Left lung (tissue), 10 donors: ENCODE measurements around the gene MBP. TPM values are rescaled to one million over a fixed set of nuclear protein-coding genes. Genes with fewer than 3 reads are reported as not detected.
"Not testable (repeated sequence)": the region's sequence is repeated elsewhere in the genome, so short reads cannot be mapped to it uniquely, and the experiment has no call there.

Experiments used
- ATAC-seq: fragments of 200-7000 bp; cut with Tn5 transposase; one replicate; pipeline ENCODE4 v1.9.1; 2020; ENCODE audit warnings: moderate library complexity
- DNase-seq, 4 donors: peaks; one replicate each; pipeline ENCODE4 v3.0.0-alpha.2; 2013 to 2020
- H3K27ac ChIP-seq, 2 donors: fragments of 200-600 bp; sonication (generic) in 1 of 2; one replicate each; pipeline versions ENCODE4 v1.5.0 to v1.8.0; 2020 to 2021
- H3K27me3 ChIP-seq, 2 donors: fragments of 200-600 bp; sonication (generic) in 1 of 2; one replicate each; pipeline versions ENCODE4 v1.5.0 to v1.8.0; 2020 to 2021
- H3K36me3 ChIP-seq, 2 donors: fragments of 200-600 bp; sonication (generic) in 1 of 2; one replicate each; pipeline versions ENCODE4 v1.5.0 to v1.8.0; 2020 to 2021
- H3K4me1 ChIP-seq, 2 donors: fragments of 200-600 bp; one replicate each; pipeline ENCODE4 v1.8.0; 2021
- H3K4me3 ChIP-seq, 2 donors: fragments of 200-600 bp; sonication (generic) in 1 of 2; one replicate each; pipeline versions ENCODE4 v1.5.0 to v1.8.0; 2020 to 2021; ENCODE audit warnings: mild to moderate bottlenecking in 1 of 2
- H3K9me3 ChIP-seq, 2 donors: fragments of 200-600 bp; sonication (generic) in 1 of 2; one replicate each; pipeline versions ENCODE4 v1.5.0 to v1.8.0; 2020 to 2021
- CTCF ChIP-seq, 2 donors: fragments of 200-600 bp; sonication (generic) in 1 of 2; IDR thresholded peaks; one replicate each; pipeline versions ENCODE4 v1.5.0 to v1.8.0; 2021; ENCODE audit warnings: antibody characterized with exemption in 2 of 2
- intact Hi-C, 2 donors: fragments of 100-400 bp; cut with DNase I; formaldehyde crosslinking; loops; one replicate each; pipeline versions ENCODE4 v1.11.2 to v1.14.2; 2022
- polyA plus RNA-seq, 6 donors: library from polyadenylated mRNA; unstranded; fragments of 120-200 nt; gene quantifications; one replicate each; pipeline ENCODE4 v1.2.1, GENCODE V29; 2013; ENCODE audit not compliant: insufficient read length in 6 of 6
- total RNA-seq, 2 donors: library from RNA; stranded (reverse); fragmentation: NEBNext Ultra II Directional; extraction: Animal tissue kit (Norgen Biotek cat#: 25700); gene quantifications; one replicate each; pipeline ENCODE4 v1.2.1, GENCODE V29; 2021
- donor health status: DM: no; HTN: yes; CAD: no.
- donor health status: DM: no; HTN: no; CAD: no.

MBP gene
- total and polyA plus RNA-seq, 8 donors, result 8.8 to 56.7 (median 10.8) TPM

DNA sequence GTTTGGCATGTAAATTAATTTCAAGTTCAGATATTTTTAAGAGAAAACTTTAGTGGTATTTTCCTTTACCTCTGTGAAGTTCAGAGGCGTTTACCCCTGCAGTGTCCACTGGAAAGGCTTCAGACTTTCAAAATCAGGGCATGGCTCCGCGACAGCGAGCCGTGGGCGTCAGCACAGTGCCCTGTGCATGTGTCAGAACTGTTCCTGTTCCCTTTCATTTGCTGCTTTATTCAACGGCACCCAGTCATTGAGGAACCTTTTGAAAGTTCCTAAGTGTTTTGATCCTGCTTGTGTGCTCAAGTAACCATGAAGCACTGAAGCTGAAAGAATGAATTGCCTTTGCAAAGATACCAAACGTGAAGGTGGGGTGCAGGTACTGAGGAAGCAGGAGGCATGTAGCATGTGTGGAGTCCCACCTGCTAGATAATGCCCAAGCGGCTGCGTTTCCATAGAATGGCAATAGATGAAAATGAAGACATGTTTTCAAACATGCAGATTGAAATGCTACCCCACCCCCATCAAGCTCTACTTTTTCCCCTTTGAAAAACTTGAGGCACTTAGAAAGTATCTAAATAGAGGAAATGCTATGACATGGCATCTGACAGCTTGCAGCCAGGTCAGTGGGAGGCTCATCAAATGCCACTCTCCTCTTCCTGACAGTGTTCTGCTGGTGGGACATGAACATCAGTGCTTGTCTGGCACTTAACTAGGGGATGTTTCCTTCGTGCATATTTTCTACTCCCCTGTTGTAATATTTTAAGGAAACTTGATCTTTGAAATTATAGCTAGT is 161.6 kb downstream of the MBP start:
- Histone ChIP-seq H3K4me3 (no peak overlapping the region), H3K27me3 (no peaks in the 10 kb centered on the region), H3K9me3 (no peaks in the 10 kb centered on the region), H3K36me3 (peaks cover 0 to 27% of the 10 kb centered on the region in 2 donors), H3K4me1 (no peaks in the 10 kb centered on the region), H3K27ac (no peak overlapping the region)
- peak; percentile 65 for ATAC-seq
- DNase-seq, result no peak
- intact Hi-C loops, result no loop called here
- TF ChIP-seq CTCF (IDR thresholded peaks at IDR 0.05), result no peak

- no peaks in the 10 kb centered on the region for H3K9me3 ChIP-seq
- no peaks in the 10 kb centered on the region for H3K4me1 ChIP-seq
- H3K36me3 ChIP-seq, result peaks cover 0 to 29% of the 10 kb centered on the region in 2 donors
- no peaks in the 10 kb centered on the region for H3K27me3 ChIP-seq
- H3K4me3 ChIP-seq, result no peak overlapping the region
- no peak for TF ChIP-seq CTCF (IDR thresholded peaks at IDR 0.05)
- intact Hi-C loops, result no loop called here
- ATAC-seq, result no peak
- no peak for DNase-seq
- H3K27ac ChIP-seq, result no peak overlapping the region
Observed at GRCh38 chr18:76967721-76968472, 164.7 kb downstream of the MBP start.

GRCh38 chr18:76967299-76967698 is 165.3 kb downstream of the MBP start:
- H3K9me3 ChIP-seq, intact Hi-C loops, H3K4me1 ChIP-seq, H3K27me3 ChIP-seq, DNase-seq, ATAC-seq, H3K27ac ChIP-seq, H3K4me3 ChIP-seq: not testable (repeated sequence)
- H3K36me3 ChIP-seq, result peaks cover 0 to 29% of the 10 kb centered on the region in 2 donors

GRCh38 chr18:76965555-76966151 is 166.9 kb downstream of the MBP start:
- ATAC-seq, intact Hi-C loops, H3K27ac ChIP-seq, H3K4me3 ChIP-seq, H3K4me1 ChIP-seq, H3K9me3 ChIP-seq, H3K27me3 ChIP-seq, DNase-seq: not testable (repeated sequence)
- peaks cover 0 to 34% of the 10 kb centered on the region in 2 donors for H3K36me3 ChIP-seq

DNA sequence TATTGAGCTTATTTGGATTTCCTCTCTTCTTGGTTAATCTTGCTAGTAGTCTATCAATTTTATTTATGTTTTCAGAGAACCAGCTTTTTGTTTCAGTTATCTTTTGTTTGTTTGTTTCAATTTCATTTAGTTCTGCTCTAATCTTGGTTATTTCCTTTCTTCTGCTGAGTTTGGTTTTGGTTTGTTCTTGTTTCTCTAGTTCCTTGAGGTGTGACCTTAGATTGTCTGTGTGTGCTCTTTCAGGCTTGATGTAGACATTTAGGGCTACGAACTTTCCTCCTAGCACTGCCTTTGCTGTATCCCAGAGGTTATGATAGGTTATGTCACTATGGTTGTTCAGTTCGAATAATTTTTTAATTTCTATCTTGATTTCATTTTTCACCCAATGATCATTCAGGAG is 168.6 kb downstream of the MBP start:
- TF ChIP-seq CTCF (IDR thresholded peaks at IDR 0.05), result no peak
- intact Hi-C loops, result no loop called here
- ATAC-seq (no peak), DNase-seq (no peak)
- H3K4me3 ChIP-seq, result no peak overlapping the region
- H3K4me1 ChIP-seq, result peaks cover 2 to 3% of the 10 kb centered on the region in 2 donors
- H3K27ac ChIP-seq, result no peak overlapping the region
- H3K9me3 ChIP-seq, result no peaks in the 10 kb centered on the region
- H3K36me3 ChIP-seq, result peaks cover 0 to 40% of the 10 kb centered on the region in 2 donors
- no peaks in the 10 kb centered on the region for H3K27me3 ChIP-seq

DNA sequence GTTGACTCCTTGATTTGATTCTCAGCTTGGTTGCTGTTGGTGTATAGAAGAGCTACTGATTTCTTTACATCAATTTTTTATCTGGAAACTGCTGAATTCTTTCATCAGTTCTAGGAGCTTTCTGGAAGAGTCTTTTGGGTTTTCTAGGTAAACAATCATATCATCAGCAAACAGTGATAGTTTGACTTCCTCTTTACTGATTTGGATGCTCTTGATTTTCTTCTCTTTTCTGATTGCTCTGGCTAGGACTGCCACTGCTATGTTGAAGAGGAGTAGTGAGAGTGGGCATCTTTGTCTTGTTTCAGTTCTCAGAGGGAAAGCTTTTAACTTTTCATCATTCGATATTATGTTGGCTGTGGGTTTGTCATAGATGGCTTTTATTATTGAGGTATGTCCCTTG is 169.7 kb downstream of the MBP start:
- intact Hi-C loops, result no loop called here
- DNase-seq (no peak), ATAC-seq (no peak)
- Histone ChIP-seq H3K27me3 (no peaks in the 10 kb centered on the region), H3K4me3 (no peak overlapping the region), H3K9me3 (no peaks in the 10 kb centered on the region), H3K36me3 (peaks cover 0 to 43% of the 10 kb centered on the region in 2 donors), H3K27ac (no peak overlapping the region), H3K4me1 (peaks cover 4 to 13% of the 10 kb centered on the region in 2 donors)
- TF ChIP-seq CTCF (IDR thresholded peaks at IDR 0.05), result no peak
